Measurements from ENCODE around the gene MANEAL.

Gene MANEAL

GRCh38 chr1:37831109-37831508, 37.5 kb downstream of the MANEAL start:
- DNase-seq = no peak

GRCh38 chr1:37831809-37832208, 38.2 kb downstream of the MANEAL start:
- DNase-seq = no peak

- no peak for DNase-seq
These were observed 43.1 kb downstream of the MANEAL start for GRCh38 chr1:37836788-37837187.

GRCh38 chr1:37839676-37840075, 46.0 kb downstream of the MANEAL start:
- DNase-seq = no peak

- no peak for DNase-seq
These were observed 47.1 kb downstream of the MANEAL start for GRCh38 chr1:37840711-37841110.

GRCh38 chr1:37841652-37842051, 48.0 kb downstream of the MANEAL start:
- DNase-seq = no peak

- no peak for DNase-seq
These were observed 50.9 kb downstream of the MANEAL start for GRCh38 chr1:37844536-37844935.

GRCh38 chr1:37845049-37845646, 51.5 kb downstream of the MANEAL start:
- DNase-seq = no peak

GRCh38 chr1:37845786-37846185, 52.1 kb downstream of the MANEAL start:
- DNase-seq = no peak

GRCh38 chr1:37846647-37847339, 53.1 kb downstream of the MANEAL start:
- no peak for DNase-seq

GRCh38 chr1:37849480-37849879, 55.8 kb downstream of the MANEAL start:
- no peak for DNase-seq

- DNase-seq = no peak
These were observed 56.8 kb downstream of the MANEAL start for GRCh38 chr1:37850352-37850955.

All from activated CD4-positive, alpha-beta T cell treated with anti-CD3 and anti-CD28 coated beads for 4 hours (primary cell).